Suppressor macrophage treated with lipopolysaccharide for 1 hour (primary cell): ENCODE measurements around the gene CPXM1.

Experiments
- DNase-seq, 3 donors: peaks; one replicate each; pipeline ENCODE4 v3.0.0-alpha.2; 2020 to 2022

CPXM1 gene

DNA sequence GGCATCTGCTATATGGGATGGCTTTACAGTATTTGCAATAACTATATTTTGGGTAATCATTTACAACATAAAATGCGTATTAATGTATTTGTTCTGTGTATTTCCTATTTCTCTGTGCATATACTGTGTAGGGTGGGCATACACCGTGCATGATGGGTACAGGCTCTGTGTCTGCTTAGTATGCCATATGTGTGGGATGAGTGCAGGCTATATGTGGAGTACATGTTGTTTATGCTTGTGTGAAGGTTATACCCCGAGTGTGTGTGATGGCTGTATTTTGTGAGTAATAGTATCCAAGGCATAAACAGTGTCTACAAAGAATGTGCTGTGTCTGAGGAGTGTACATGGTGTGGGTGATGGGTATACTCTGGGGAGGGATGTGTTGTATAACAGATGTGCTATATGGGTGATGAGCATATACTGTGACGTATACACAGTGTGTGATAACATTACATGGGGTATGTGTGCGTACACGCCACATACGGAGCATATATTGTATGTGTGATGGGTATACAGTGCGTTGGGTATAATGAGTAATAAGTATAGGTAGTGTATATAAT, 52.7 kb downstream of the CPXM1 start:
- no peak for DNase-seq

DNA sequence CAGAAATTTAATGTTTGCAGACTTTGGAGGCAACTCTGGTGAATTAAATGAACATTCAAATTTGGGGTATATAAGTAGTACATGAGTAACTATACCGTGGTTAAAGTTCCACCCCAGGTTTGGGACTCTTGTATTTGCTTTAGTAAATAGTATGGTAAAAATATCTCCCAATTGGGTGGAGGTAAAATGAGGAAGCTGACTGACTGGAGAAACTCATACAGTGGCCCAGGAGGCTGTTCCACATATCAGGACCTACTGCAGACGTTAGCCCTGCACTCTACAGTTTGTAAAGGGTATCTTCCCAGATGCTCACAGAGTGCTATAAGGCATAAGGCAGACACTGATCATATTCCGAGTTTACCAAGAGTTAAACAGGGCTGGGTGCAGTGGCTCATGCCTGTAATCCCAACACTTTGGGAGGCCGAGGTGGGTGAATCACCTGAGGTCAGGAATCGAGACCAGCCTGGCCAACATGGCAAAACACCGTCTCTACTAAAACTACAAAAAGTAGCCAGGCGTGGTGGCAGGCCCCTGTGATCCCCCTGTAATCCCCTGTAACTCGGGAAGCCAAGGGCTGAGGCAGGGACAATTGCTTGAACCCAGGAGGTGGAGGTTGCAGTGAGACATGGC, 53.7 kb downstream of the CPXM1 start:
- DNase-seq: no peak

DNA sequence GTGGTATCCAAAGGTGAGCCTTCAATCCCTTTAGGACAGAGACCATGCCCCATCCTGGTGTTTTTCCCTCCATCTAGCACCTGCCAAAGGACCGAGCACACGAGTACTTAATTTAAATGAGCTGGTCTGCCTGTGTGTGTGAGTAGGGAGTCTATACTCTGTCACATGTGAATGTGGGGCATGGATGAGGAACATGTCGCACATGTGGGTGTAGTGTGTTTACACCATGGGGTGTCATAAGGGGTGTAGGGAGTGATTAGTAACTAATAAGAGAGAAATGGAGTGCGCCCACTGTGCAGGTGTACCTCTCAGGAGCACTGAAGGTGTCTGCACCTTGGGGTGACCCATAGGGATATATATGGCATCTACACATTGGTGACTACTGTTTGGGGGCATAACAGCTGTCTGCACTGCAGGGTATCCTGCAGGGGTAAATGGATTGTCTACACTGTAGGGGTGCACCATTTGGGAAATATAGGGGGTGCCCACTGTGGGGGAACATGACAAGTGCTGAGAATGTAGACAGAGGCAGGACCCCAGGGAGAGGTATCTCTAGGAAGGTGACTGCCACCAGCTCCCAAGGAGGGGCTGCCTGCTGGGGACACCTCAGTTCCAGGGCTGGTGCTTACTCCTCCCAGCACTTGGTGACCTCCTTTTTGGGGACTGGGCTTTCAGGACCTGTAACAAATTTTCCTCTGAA, 54.3 kb downstream of the CPXM1 start:
- DNase-seq: no peak

DNA sequence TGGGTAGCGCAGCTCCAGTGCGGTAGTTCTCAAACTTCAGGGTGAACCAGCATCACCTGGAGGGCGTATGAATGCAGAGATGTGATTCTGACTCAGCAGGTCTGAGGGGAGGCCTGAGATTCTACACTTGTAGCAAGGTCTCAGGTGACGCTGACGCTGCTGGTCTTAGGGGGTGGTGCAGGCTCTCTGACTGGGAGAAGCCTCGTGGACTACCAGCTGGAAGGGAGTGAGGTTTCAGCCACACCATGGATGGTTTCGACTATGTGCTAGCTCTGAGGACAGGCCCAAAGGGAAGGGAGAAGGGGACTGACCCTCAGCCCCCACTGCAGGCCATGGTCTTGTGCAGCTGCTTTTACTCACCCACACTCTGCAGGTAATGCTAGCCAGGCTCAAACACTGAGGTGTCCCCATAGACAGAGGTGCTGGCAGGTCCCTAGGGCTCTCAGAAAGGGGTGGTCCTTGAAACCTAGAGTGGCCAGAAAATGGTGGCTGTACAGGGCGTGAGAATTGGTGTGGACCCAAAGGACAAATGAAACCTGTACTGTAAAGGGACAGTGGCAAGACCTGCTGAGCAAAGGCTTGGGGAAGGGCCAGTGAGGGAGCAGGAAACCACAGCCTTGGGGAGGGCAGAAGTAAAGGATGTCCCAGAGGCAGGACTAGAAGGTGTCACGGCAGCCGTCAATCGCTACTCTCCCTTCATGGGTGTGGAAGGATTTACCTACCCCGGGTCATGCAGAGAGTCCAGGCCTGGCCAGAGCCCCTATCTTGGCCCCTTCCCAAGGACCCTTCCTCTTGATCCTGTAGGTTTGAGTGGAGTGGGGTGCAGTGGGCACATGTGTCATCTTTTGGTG, 55.1 kb downstream of the CPXM1 start:
- no peak for DNase-seq
